Keratinocyte (primary cell): ENCODE measurements around the gene SAMD10. TPM values are rescaled to one million over a fixed set of nuclear protein-coding genes. Genes with fewer than 3 reads are reported as not detected.

Experiments
- DNase-seq: peaks from one replicate; pipeline ENCODE4 v3.0.0-alpha.2; 2011; ENCODE audit warnings: low read depth, missing footprints, low spot score
- FAIRE-seq: peaks from 2 replicates; lab custom pipeline; 2011; peaks lifted over from hg19 to GRCh38; lab: Jason Lieb, UNC
- H2AFZ ChIP-seq: 2 replicates; pipeline ENCODE4 v1.6.0; 2012; ENCODE audit warnings: low read length, control low read depth, inconsistent platforms; ENCODE audit not compliant: control insufficient read depth
- H3K27ac ChIP-seq: 2 replicates; pipeline ENCODE4 v1.5.1; 2011; ENCODE audit warnings: low read length; ENCODE audit not compliant: control insufficient read depth, insufficient read depth
- H3K27me3 ChIP-seq: 3 replicates; pipeline ENCODE4 v1.6.0; 2011; ENCODE audit warnings: low read length; ENCODE audit not compliant: control insufficient read depth, insufficient read depth; ENCODE audit errors: extremely low read depth
- H3K36me3 ChIP-seq, 2 experiments: 2 replicates in 1 of 2; 3 replicates in 1 of 2; pipeline ENCODE4 v1.5.1; 2011; ENCODE audit warnings: low read length in 2 of 2, mild to moderate bottlenecking in 1 of 2; ENCODE audit not compliant: control insufficient read depth in 2 of 2, insufficient read depth in 2 of 2; ENCODE audit errors: extremely low read depth in 1 of 2
- H3K4me1 ChIP-seq: 3 replicates; pipeline ENCODE4 v1.5.1; 2011; ENCODE audit warnings: low read length; ENCODE audit not compliant: control insufficient read depth, insufficient read depth; ENCODE audit errors: extremely low read depth
- H3K4me2 ChIP-seq: 3 replicates; pipeline ENCODE4 v1.6.0; 2011; ENCODE audit warnings: low read depth, low read length; ENCODE audit not compliant: control insufficient read depth, insufficient read depth; ENCODE audit errors: extremely low read depth
- H3K4me3 ChIP-seq, 3 experiments: fragments of 200-600 bp in 1 of 3; sonication (generic) in 1 of 3; 2 replicates in 2 of 3; 3 replicates in 1 of 3; pipeline ENCODE4 v1.5.1; 2011 to 2016; ENCODE audit warnings: low read length in 3 of 3, mild to moderate bottlenecking in 3 of 3, control low read depth in 2 of 3, inconsistent platforms in 1 of 3, low read depth in 1 of 3, mixed read lengths in 1 of 3, mixed run types in 1 of 3, moderate library complexity in 1 of 3; ENCODE audit not compliant: control insufficient read depth in 2 of 3, insufficient read depth in 2 of 3; ENCODE audit errors: extremely low read depth in 1 of 3
- H3K79me2 ChIP-seq: 2 replicates; pipeline ENCODE4 v1.6.0; 2012; ENCODE audit warnings: low read length; ENCODE audit not compliant: control insufficient read depth, insufficient read depth
- H3K9ac ChIP-seq: 3 replicates; pipeline ENCODE4 v1.6.0; 2011; ENCODE audit warnings: low read length; ENCODE audit not compliant: control insufficient read depth, insufficient read depth; ENCODE audit errors: extremely low read depth
- H3K9me1 ChIP-seq: 3 replicates; pipeline ENCODE4 v1.6.0; 2011; ENCODE audit warnings: low read length; ENCODE audit not compliant: control insufficient read depth, insufficient read depth; ENCODE audit errors: extremely low read depth
- H3K9me3 ChIP-seq: 2 replicates; pipeline ENCODE4 v1.5.1; 2012; ENCODE audit warnings: low read depth, low read length; ENCODE audit not compliant: control insufficient read depth
- H4K20me1 ChIP-seq: 3 replicates; pipeline ENCODE4 v1.6.0; 2011; ENCODE audit warnings: low read length; ENCODE audit not compliant: control insufficient read depth, insufficient read depth; ENCODE audit errors: extremely low read depth
- CTCF ChIP-seq, 3 experiments: IDR thresholded peaks in 1 of 3; conservative IDR thresholded peaks in 1 of 3; optimal IDR thresholded peaks in 1 of 3; 2 replicates in 2 of 3; 3 replicates in 1 of 3; pipeline versions ENCODE3 to v1.5.1; 2011; ENCODE audit warnings: low read length in 3 of 3, mild to moderate bottlenecking in 3 of 3, moderate library complexity in 2 of 3, control low read depth in 1 of 3, inconsistent platforms in 1 of 3; ENCODE audit not compliant: insufficient read depth in 2 of 3; ENCODE audit errors: extremely low read depth in 1 of 3
- EZH2 ChIP-seq: IDR thresholded peaks from one replicate; pipeline ENCODE4 v1.6.1; 2012; ENCODE audit warnings: inconsistent platforms, mild to moderate bottlenecking, low read length, moderate library complexity
- dilution Hi-C: fragments of 300-500 bp; cut with MboI; formaldehyde crosslinking; loops from one replicate; pipeline ENCODE4 v1.7.0; 2020; ENCODE audit warnings: low sequenced_read_pairs; ENCODE audit not compliant: extremely low pct_ligation_motif_present
- polyA plus RNA-seq, 5 experiments: library from polyadenylated mRNA; depleted of rRNA in 3 of 5; stranded (reverse) in 3 of 5; stranded (forward) in 1 of 5; unstranded in 1 of 5; fragments of >200 nt; gene quantifications; 1 replicate in 1 of 5; 2 replicates in 3 of 5; 3 replicates in 1 of 5; pipeline versions ENCODE4 v1.2.1 to v1.2.3, GENCODE V29; 2011 to 2012; ENCODE audit warnings: missing spikeins in 2 of 5, low read depth in 1 of 5, low replicate concordance in 1 of 5

SAMD10 gene
- polyA plus RNA-seq, 1 donor (not counting 4 experiments of a cell fraction or from before 2014, with no cell fraction given): 0.45 TPM

DNA sequence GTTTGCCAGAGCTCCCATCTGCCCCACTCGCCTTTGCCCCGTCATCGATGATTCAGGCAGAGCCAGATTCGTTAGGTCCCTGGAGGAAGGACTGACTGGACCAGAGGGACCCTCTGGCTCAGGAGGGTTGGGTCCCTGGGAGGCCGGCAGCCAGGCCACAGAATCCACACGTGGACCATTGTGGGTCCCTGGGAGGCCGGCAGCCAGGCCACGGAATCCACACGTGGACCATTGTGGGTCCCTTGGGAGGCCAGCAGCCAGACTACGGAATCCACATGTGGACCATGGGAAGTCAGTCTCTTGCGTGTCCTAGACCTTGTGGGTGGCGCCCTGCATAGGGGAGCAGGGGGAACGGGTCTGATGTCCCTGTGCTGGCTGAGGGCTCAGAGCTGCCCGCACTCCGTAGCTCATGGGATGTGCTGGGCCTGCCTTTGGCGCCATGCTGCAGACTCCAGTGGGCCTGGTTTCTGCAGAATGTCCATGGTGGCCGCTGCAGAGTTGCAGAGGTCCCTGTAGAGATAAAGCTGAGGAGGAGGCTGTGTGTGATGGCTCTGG is 46.8 kb downstream of the SAMD10 start:
- no peaks in the 10 kb centered on the region for H3K9me3 ChIP-seq
- H3K4me2 ChIP-seq: no peak overlapping the region
- H3K36me3 ChIP-seq: peaks cover 55 to 62% of the 10 kb centered on the region in 2 experiments
- H3K27me3 ChIP-seq: no peaks in the 10 kb centered on the region
- no peak overlapping the region for H3K4me3 ChIP-seq
- H3K9ac ChIP-seq: no peak overlapping the region
- DNase-seq: no peak
- TF ChIP-seq CTCF (optimal IDR thresholded peaks at IDR 0.05 in 1 of 3, IDR thresholded peaks at IDR 0.05 in 1 of 3, conservative IDR thresholded peaks at IDR 0.05 in 1 of 3; ENCODE audit: extremely low read depth in 1 of 3, insufficient read depth in 2 of 3, low read length in 3 of 3) (no peak), EZH2 (no peak)
- dilution Hi-C loops: no loop called here
- H3K79me2 ChIP-seq: peaks cover 59% of the 10 kb centered on the region
- H2AFZ ChIP-seq: no peak overlapping the region
- H3K9me1 ChIP-seq: no peaks in the 10 kb centered on the region
- peaks cover 15% of the 10 kb centered on the region for H4K20me1 ChIP-seq
- H3K27ac ChIP-seq: no peak overlapping the region
- H3K4me1 ChIP-seq: no peaks in the 10 kb centered on the region
- no peak for FAIRE-seq

GRCh38 chr20:63931735-63932134 is 47.7 kb downstream of the SAMD10 start:
- Histone ChIP-seq H4K20me1 (peaks cover 17% of the 10 kb centered on the region), H3K9me3 (no peaks in the 10 kb centered on the region), H3K4me2 (no peak overlapping the region), H3K36me3 (peaks cover 60 to 64% of the 10 kb centered on the region in 2 experiments), H3K4me1 (no peaks in the 10 kb centered on the region), H3K9me1 (no peaks in the 10 kb centered on the region), H3K79me2 (peaks cover 65% of the 10 kb centered on the region), H2AFZ (no peak overlapping the region), H3K4me3 (no peak overlapping the region), H3K9ac (no peak overlapping the region), H3K27ac (no peak overlapping the region), H3K27me3 (no peaks in the 10 kb centered on the region)
- no peak for FAIRE-seq
- no peak for DNase-seq
- TF ChIP-seq CTCF (optimal IDR thresholded peaks at IDR 0.05 in 1 of 3, IDR thresholded peaks at IDR 0.05 in 1 of 3, conservative IDR thresholded peaks at IDR 0.05 in 1 of 3; ENCODE audit: extremely low read depth in 1 of 3, insufficient read depth in 2 of 3, low read length in 3 of 3) (no peak), EZH2 (no peak)
- dilution Hi-C loops: no loop called here
